HG02870 (cell line): ENCODE results near the gene ERCC6L2.
A peak's percentile ranks its signal among the peaks of the same experiment; 100 is the strongest.

Experiments used
- ATAC-seq: cut with Tn5 transposase; IDR thresholded peaks from one replicate; pipeline ENCODE4 v1.9.1; 2021; ENCODE audit warnings: mild to moderate bottlenecking, moderate library complexity; ENCODE audit not compliant: unreplicated experiment

Gene ERCC6L2, protein sequence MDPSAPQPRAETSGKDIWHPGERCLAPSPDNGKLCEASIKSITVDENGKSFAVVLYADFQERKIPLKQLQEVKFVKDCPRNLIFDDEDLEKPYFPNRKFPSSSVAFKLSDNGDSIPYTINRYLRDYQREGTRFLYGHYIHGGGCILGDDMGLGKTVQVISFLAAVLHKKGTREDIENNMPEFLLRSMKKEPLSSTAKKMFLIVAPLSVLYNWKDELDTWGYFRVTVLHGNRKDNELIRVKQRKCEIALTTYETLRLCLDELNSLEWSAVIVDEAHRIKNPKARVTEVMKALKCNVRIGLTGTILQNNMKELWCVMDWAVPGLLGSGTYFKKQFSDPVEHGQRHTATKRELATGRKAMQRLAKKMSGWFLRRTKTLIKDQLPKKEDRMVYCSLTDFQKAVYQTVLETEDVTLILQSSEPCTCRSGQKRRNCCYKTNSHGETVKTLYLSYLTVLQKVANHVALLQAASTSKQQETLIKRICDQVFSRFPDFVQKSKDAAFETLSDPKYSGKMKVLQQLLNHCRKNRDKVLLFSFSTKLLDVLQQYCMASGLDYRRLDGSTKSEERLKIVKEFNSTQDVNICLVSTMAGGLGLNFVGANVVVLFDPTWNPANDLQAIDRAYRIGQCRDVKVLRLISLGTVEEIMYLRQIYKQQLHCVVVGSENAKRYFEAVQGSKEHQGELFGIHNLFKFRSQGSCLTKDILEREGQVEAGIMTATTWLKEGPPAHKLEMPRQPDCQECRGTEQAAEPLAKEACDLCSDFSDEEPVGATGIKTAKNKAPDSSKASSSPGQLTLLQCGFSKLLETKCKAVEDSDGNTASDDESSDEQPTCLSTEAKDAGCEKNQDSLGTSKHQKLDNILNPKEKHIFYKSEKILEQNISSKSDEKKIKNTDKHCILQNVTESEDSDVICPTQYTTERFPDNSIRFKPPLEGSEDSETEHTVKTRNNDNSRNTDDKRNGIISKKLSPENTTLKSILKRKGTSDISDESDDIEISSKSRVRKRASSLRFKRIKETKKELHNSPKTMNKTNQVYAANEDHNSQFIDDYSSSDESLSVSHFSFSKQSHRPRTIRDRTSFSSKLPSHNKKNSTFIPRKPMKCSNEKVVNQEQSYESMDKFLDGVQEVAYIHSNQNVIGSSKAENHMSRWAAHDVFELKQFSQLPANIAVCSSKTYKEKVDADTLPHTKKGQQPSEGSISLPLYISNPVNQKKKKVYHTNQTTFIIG (N-terminal part only)

DNA sequence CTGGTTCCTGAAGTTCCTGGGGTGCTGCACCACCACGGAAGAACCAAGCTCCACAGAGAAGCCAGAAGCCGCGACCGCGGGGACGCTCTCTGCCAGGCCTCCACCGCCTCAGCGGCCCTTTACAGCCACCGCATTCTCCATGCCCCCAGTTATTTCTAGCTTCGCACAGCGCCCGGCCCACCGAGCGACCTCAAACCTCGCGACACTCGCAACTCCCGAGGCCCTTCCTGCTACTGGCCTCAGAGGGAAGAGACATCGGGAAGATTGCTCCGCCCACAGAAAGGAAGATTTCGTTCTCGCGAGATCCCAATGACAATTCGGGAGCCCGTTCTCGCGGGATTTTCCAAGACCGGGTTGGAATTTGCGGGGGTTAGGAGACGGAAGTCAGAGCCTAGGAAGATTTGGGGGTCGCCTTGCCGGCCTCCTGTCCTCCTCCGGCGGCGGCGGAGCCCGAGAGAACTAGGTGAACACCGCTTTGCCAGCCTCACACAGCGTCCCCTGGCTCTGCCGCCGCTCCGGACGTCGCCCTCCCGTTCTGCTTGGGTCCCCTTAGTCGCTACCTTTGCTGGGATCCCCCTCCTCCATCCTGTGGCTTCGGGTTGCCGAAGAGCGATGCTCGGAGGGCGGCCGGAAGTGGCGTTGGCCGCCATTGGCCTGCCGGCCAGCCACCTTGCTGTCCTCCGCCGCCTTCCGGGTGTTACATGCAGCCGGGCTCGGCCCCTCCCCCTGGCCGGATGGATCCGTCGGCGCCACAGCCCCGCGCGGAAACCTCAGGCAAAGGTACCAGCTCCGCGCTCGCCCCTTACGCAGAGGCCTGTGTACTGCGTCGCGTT is at the start of gene ERCC6L2:
ERCC6L2 (plus strand) TSS at position 387 of the 833 bp plus-strand sequence; CDS start at position 735, 348 bp downstream.
- peak; percentile 82 for ATAC-seq

DNA sequence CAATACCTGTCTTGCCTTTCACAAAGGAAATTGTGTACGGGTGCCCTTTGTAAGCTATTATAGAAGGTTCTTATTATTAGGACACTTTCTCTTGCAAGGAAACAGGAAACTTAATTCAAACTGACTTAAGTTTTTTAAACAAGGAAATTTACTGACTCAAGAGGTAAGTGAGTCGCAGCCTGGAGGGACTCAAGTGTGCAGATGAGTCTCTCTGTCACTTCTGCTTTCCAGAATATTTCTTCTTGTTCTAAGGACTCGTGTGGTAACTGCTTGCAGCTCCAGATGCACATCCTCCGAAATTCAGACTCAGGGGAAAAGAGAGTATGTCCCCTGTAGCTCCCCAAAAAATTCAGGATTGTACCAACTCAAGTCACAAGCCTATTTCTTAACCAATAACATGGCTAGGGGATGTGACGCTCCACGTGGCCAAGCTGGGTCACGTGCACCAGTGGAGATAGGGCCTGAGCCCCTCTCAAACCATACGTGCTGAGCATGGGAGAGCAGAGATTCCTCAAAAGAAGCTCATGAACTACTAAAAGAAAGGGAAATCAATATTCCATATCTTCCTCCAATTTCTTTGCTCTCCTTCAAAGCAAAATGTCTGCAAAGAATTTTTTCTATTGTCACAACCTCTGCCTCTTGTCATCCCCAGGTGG is 49.2 kb upstream of the ERCC6L2 start:
- ATAC-seq, result no peak

DNA sequence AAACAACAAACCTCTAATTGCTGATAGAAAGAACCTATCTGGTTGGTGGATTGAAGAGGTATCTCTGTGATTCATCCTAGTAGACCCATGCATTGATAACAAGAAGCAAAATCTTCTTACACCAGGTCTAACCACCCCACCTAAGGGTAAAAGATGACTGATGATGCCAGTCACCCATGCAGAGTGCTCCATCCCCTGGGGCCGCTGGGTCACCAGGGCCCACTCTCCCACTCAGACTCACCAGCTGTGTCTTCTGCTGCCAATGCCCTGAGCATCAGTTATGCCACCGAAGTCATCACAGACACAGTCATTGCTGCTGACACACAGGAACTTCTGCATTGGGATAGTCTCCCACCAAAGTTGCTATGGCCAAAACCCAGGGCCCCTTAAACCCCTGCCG is 44.7 kb upstream of the ERCC6L2 start:
- no peak for ATAC-seq

DNA sequence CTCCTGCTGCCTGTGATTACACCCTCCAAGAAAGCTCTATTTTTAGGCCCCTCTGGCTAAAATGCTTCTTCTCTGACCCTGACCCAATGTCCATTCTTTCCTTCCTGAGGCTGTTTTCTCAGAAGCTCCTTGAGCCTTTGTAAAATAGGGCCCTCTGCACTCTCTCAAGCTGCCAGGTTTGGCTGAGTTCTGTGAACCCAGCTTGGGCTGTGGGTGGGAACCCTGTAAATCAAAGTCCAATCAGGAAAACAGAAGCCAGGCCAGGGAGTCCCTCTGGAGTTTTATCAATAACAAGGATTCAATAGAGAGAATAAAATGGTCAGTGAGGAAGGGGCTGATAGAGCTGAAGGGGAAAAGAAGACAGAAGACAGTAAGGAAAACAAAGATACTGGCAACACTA is 43.7 kb upstream of the ERCC6L2 start:
- no peak for ATAC-seq

DNA sequence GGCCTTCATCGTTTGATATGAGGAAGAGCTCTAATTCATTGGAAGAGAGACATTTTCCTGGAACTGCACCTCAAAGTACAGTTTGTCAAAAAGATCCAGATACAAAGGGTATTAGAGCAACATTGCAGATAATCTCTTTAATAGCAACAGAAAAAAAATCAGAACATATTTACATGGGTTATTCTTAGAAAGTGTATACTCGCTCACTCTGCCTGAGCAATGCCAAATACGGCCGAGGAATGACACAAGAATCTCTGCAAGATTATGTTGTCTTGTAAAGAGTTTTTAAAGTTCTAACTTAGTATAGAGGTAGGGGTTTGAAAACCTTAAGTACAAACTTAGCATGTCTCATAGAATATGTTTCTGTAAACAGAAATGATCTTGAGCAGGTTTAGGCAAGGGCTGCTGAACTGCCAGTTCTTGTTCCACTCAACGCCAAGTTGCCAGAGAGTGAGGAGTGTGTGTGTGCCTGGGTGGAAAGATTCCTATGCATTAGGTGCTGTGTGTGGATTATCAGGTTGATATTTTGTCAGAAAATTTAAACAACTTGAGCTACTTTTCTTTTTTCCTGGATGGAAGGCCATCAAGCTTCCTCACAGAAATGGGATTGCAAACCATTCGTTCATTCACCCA is 41.8 kb upstream of the ERCC6L2 start:
- no peak for ATAC-seq

DNA sequence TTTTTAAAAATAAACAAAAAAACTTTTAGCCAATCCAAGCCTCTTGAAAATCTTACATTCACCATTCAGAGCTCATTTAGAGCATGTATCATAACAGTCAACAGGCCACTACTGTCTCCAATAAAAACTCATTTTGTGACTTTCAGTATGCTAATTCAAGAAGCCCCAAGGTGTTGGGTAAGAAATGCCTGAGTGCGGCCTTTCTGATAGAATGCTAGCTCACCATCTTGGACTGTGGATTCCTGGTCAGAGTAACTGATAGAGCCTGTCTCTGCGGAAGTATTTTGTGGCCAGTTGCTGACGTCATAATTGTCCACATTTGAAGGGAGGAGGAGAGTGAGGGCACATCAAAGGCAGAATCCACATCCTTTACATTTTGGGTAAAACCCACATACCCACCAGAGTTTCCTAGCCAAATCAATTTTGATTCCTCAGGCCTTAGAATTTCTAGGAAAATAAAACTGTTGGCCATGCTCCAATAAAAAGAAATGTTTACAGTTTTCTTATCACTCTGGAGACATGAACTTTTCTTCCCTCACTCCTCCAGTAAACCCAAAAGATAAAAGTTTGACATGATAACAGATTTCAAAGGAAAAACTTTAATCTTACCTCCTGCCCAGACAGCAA is 41.1 kb upstream of the ERCC6L2 start:
- ATAC-seq, result no peak

DNA sequence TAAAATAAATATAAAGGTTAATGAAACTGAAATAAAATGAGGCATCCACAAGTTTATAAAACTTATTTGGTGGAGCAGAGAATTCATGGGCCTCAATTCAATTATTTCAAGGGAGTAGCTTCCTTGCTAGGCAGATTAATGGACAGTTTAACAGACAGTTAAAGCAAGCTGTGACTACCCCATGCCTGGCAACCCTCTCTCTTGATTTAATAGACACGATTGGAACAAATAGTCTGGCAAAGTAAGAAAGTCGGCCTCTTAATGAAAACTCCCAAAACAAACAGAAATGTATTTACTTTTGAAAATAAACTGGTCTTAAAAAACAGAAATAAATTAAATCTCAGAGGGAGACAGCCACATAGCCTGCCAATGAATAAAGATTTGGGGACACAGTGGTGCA is 40.1 kb upstream of the ERCC6L2 start:
- ATAC-seq, result no peak

DNA sequence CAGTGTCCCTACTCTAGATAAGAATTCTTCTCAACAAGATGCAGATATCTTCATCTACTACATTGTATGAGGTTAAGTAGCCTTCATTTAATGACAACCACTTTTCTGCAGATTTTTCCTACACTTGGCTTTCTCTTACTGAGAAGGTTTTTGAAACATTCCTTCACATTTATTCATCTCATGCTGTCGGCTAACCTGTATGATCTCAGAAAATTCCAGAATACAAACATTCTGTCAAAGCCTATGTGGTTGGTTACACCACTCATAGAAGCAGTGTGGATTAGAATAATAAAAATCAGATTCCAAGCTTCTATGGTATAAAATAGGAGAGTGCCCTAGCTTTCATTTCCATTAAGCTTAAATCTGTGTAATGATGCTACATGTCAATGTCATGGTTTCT is 39.4 kb upstream of the ERCC6L2 start:
- ATAC-seq, result no peak

DNA sequence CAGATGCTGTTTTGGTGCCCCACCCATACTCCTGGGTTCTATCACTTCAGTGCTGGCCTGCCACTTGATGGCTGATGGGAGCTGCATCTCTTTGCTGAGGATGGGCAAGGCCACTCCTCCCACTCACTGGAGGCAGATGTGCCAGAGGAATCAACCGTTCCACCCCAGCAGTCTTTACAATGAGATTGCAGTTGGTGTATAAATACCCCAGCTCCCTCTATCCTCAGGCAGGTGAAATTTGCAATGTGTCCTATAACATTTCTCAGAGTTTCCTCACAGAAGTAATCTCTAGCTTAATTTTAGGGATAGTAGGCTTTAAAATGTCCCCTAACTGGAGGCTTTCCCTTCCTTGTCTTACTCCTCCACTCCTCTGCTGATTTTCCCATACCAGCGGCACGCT is 36.5 kb upstream of the ERCC6L2 start:
- ATAC-seq, result no peak

DNA sequence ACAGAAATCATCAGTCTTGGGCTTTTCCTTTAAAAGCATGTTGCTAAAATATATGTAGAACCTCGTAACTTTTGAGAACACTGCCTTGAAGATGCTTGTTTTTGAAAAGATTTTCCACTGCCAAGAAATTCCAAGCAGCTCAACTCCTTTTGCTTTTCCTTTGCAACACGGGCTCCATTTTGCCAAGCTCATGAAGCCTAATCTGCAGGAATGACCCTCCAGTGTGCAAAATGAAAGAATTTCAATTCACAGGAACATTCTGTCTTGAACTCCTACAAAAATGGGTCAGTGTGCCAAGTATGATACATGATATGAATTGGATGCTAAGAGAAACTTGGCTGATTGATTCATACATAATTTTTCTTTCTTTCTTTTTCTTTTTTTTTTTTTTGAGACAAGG is 35.4 kb upstream of the ERCC6L2 start:
- ATAC-seq, result no peak

DNA sequence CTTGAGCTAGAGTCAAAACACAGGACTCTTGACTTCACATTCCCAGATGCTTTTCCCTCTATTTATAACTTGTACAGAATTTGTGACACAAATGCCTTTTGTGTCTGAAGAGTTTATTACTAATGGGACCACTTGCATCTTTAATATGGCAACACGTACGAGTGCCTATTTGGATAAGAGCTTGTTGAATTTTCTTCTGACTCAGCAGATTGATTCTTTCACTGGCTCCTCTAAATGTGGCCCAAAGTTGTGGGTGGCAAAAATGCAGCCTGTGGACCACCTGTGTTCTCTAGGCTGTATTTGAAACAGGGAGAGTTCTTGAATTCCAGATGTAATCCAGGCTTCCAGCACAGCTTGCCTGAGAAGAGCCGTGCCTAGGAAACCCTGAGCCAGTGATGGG is 34.1 kb upstream of the ERCC6L2 start:
- ATAC-seq, result no peak

DNA sequence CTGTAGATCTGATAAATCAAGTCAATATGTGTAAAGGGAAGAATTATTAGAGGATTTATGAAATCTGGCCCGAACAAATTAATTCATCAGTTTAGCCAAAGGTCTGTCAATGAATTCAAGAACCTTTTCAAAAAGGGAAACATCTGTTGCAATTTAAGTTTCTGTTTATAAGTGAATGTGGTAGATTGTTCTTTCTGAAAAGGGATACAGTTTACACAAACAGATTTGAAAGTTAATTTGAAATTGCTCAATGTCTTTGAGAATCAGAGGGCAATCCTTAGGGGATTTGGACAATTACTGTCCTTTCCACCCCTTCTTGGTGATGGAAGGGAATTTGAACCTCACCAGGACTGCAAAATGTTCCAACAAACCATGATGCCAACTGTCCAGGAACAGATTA is 29.7 kb upstream of the ERCC6L2 start:
- ATAC-seq, result no peak

DNA sequence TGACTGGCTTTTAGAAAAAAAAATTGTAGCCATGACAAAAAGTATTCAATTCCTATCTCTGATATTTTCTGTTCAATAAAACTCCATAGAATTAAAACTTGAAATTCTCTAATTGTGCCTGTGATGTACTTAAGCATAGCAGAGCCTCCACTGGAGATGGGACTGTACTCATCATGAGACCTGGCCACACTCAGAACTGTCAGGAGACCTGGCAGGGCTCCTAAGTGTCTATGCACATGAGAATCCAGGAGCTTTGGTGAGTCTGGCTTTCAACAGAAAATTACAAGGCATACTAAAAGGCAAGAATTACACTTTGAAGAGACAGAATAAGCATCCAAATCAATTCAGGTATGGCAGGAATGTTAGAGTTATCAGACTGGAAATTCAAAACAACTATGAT is 26.7 kb upstream of the ERCC6L2 start:
- no peak for ATAC-seq

DNA sequence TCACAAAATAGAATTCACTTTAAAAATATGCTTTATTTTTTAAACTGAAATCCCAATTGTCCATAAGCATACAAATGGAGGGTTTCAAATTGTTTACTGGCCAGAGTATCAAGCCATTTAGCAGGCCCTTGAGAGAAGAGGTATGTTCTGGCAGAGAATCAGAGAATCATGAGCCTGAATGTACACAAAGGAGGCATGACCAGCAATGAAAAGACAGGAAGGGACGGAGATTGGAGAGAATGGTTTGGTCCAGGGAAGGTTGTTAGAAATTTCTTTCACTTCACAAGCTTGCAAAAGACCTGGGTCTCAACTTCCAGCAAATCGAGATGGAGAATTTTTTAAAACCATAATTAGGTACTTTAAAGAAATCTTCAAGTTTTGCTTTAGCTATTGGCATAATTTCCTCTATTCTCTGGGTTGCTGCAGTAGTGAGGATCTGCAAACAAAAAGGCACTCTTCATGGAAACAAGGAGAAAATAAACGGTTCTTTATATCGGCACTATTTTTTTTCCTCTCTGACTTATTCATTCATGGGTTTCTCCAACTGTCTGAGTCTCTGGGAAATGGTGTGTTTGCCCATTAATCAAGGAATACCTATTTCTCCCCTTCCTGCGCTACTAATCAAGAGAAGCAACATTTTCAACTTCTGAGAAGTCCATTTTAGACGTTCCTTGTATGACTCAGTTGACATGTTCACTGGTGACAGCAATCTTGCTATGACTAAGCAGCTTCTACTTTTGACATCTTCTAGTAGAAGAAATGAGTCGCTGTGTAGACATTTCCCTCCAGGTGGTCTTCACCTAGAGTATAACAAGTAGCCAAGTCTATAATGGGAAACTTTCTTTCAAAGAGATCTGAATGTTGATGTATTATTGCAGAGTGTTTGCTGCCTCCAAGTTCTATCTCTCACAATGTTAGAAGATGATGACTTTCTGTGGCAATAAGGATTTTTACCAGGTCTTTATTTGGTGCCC is 23.1 kb upstream of the ERCC6L2 start:
- peak; percentile 97 for ATAC-seq

DNA sequence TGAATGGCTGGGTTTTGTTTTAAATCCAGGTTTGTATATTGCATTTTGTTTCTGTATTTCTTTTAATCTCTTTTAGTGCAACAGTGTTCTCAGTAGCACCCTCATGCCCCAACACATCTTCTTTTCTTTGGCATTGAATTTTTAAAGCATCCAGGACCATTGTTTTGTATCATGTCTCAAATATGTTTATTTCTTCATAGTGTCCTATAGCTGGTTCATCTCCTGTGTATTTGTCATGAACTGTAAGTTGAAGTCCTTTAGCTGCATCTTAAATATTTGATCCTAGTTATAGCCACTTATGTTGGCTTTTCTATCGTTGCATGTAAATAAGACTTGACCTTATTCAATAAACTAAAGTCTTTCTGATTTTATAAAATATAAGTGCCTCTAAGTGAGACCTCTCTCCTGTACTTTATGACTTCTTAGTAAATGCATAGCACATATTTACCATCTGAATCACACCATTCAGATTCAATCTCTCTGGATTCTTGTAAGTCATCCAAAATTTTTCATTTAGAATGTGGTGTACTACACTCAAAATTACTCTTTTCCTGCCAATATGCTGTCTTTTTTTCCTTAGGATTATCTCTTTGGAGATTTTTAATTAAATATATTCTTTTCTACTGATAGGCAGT is 21.0 kb upstream of the ERCC6L2 start:
- no peak for ATAC-seq

DNA sequence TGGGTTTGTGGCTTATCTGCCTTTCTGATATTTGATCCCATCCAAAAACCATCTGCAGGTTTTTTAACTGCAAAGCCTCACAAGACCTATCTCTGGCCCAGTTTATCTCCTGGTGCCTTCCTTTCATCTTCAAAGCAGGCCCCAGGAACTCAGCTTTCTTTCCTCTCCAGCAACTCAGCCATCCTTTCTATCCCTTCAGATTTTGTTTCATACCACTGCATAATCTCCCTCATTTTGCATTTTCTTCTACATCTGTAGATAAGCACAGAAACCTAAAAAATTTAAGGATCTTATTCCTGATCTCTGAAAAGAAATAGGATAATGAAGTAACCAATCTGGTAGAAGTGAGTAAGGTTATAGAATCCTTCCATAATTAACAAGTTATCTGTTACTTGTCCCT is 19.5 kb upstream of the ERCC6L2 start:
- ATAC-seq, result no peak

DNA sequence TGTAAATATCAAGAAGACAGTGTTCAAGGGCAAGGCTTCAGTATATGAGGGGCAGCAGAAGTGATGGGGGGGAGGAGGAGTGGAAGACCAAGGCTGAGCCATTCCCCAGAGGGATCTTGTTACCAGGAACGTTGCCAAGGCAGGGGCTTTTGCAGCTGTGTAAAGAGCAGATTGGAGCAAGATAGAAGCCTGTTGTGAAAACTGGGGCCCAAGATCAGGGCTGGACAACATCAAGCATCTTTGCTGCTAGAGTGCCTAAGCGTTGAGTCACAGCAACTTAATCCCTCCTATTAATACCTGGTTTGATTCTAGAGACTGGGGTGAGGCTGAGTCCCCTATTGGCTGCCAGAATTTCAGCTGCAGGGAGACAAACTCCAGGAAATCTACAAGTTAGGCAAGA is 18.4 kb upstream of the ERCC6L2 start:
- ATAC-seq, result no peak
